HepG2 (cell line): ENCODE results near the gene GLB1L. TPM values are rescaled to one million over a fixed set of nuclear protein-coding genes. Genes with fewer than 3 reads are reported as not detected.

Experiments used
- CC2D1A ChIP-seq: sonication (generic); formaldehyde crosslinking; IDR thresholded peaks from 2 replicates; pipeline ENCODE4 v1.8.1; 2023; ENCODE audit warnings: mild to moderate bottlenecking, missing genetic modification reagents
- DMAP1 ChIP-seq: IDR thresholded peaks from 2 replicates; pipeline ENCODE4 v1.6.1; 2016
- GLMP ChIP-seq: sonication (generic); formaldehyde crosslinking; IDR thresholded peaks from 2 replicates; pipeline ENCODE4 v1.9.0; 2021; ENCODE audit warnings: missing genetic modification reagents, mild to moderate bottlenecking, borderline replicate concordance
- HBP1 ChIP-seq: IDR thresholded peaks from 2 replicates; pipeline ENCODE4 v1.6.1; 2016; ENCODE audit warnings: low read depth, control low read depth
- JDP2 ChIP-seq: sonication (generic); formaldehyde crosslinking; IDR thresholded peaks from 2 replicates; pipeline ENCODE4 v1.8.1; 2022; ENCODE audit warnings: missing genetic modification reagents, borderline replicate concordance
- JUN ChIP-seq: sonication (generic); formaldehyde crosslinking; IDR thresholded peaks from 2 replicates; pipeline ENCODE4 v1.4.0; 2020; ENCODE audit warnings: mild to moderate bottlenecking, missing genetic modification reagents
- KDM5A ChIP-seq: fragments of 200-600 bp; sonication (generic); IDR thresholded peaks from 2 replicates; pipeline ENCODE4 v1.7.0; 2018; ENCODE audit warnings: antibody characterized with exemption, mild to moderate bottlenecking, low read length, borderline replicate concordance
- MLLT10 ChIP-seq: sonication (generic); formaldehyde crosslinking; IDR thresholded peaks from 2 replicates; pipeline ENCODE4 v1.4.0; 2020; ENCODE audit warnings: missing genetic modification reagents
- PAXIP1 ChIP-seq: sonication (generic); formaldehyde crosslinking; conservative IDR thresholded peaks from 2 replicates; pipeline ENCODE4 v1.4.0; 2020; ENCODE audit warnings: mild to moderate bottlenecking, missing genetic modification reagents, moderate library complexity
- PLSCR1 ChIP-seq: sonication (generic); formaldehyde crosslinking; IDR thresholded peaks from 2 replicates; pipeline ENCODE4 v1.5.0; 2020; ENCODE audit warnings: missing genetic modification reagents, mild to moderate bottlenecking, borderline replicate concordance
- RFX1 ChIP-seq: fragments of 450-650 bp; IDR thresholded peaks from 2 replicates; pipeline ENCODE4 v1.6.1; 2017
- ZBTB3 ChIP-seq: sonication (generic); formaldehyde crosslinking; IDR thresholded peaks from 2 replicates; pipeline ENCODE4 v1.4.0; 2020; ENCODE audit warnings: low read depth, mild to moderate bottlenecking, moderate library complexity, missing genetic modification reagents, borderline replicate concordance
- ZFAT ChIP-seq: sonication (generic); formaldehyde crosslinking; conservative IDR thresholded peaks from 2 replicates; pipeline ENCODE4 v1.8.1; 2023; ENCODE audit warnings: missing genetic modification reagents, inconsistent platforms
- ZNF230 ChIP-seq: sonication (generic); formaldehyde crosslinking; IDR thresholded peaks from 2 replicates; pipeline ENCODE4 v1.4.0; 2020; ENCODE audit warnings: mild to moderate bottlenecking, missing genetic modification reagents
- ZNF274 ChIP-seq: sonication (generic); formaldehyde crosslinking; IDR thresholded peaks from 2 replicates; pipeline ENCODE4 v1.5.1; 2020; ENCODE audit warnings: mild to moderate bottlenecking, missing genetic modification reagents
- ZNF350 ChIP-seq: sonication (generic); formaldehyde crosslinking; IDR thresholded peaks from 2 replicates; pipeline ENCODE4 v1.4.0; 2020; ENCODE audit warnings: mild to moderate bottlenecking, low read depth, missing genetic modification reagents, borderline replicate concordance
- ZNF383 ChIP-seq: sonication (generic); formaldehyde crosslinking; IDR thresholded peaks from 2 replicates; pipeline ENCODE4 v1.4.0; 2020; ENCODE audit warnings: missing genetic modification reagents, mild to moderate bottlenecking, borderline replicate concordance
- ZNF546 ChIP-seq: sonication (generic); formaldehyde crosslinking; conservative IDR thresholded peaks from 2 replicates; pipeline ENCODE4 v1.8.1; 2023; ENCODE audit warnings: mild to moderate bottlenecking, missing genetic modification reagents
- ZNF672 ChIP-seq: sonication (generic); formaldehyde crosslinking; IDR thresholded peaks from 2 replicates; pipeline ENCODE4 v1.8.1; 2022; ENCODE audit warnings: missing genetic modification reagents
- ZNF737 ChIP-seq: sonication (generic); formaldehyde crosslinking; IDR thresholded peaks from 2 replicates; pipeline ENCODE4 v1.5.0; 2020; ENCODE audit warnings: missing genetic modification reagents, mild to moderate bottlenecking, borderline replicate concordance
- ZNF749 ChIP-seq: sonication (generic); formaldehyde crosslinking; IDR thresholded peaks from 2 replicates; pipeline ENCODE4 v1.8.0; 2022; ENCODE audit warnings: mild to moderate bottlenecking, missing genetic modification reagents, moderate library complexity, borderline replicate concordance
- polyA plus RNA-seq, 8 experiments: library from polyadenylated mRNA; depleted of rRNA in 3 of 8; stranded (reverse) in 7 of 8; unstranded in 1 of 8; fragments of >200 nt; fragmentation: Illumina TruSeq in 4 of 8; extraction: Trizol in 4 of 8; gene quantifications; 2 replicates each; pipeline versions ENCODE4 v1.2.1 to v1.2.3, GENCODE V29; 2011 to 2016; ENCODE audit warnings: low read depth in 4 of 8, missing spikeins in 1 of 8, mixed read lengths in 1 of 8; ENCODE audit not compliant: insufficient read depth in 1 of 8
- total RNA-seq, 5 experiments: library from RNA; depleted of rRNA; stranded (reverse); fragments of >200 nt; fragmentation: Illumina TruSeq; extraction: Trizol; gene quantifications; 2 replicates each; pipeline ENCODE4 v1.2.3, GENCODE V29; 2016; ENCODE audit warnings: low read depth in 1 of 5
- TF ChIP-seq, protein P1 (sequence below): sonication (generic); formaldehyde crosslinking; IDR thresholded peaks from 2 replicates; pipeline ENCODE4 v1.9.0; 2021; ENCODE audit warnings: missing genetic modification reagents, borderline replicate concordance

The GLB1L gene
- total and polyA plus RNA-seq, 2 of the 13 experiments (the other 11 are each of a cell fraction or from before 2014, with no cell fraction given): 6.8 to 7.3 TPM

DNA sequence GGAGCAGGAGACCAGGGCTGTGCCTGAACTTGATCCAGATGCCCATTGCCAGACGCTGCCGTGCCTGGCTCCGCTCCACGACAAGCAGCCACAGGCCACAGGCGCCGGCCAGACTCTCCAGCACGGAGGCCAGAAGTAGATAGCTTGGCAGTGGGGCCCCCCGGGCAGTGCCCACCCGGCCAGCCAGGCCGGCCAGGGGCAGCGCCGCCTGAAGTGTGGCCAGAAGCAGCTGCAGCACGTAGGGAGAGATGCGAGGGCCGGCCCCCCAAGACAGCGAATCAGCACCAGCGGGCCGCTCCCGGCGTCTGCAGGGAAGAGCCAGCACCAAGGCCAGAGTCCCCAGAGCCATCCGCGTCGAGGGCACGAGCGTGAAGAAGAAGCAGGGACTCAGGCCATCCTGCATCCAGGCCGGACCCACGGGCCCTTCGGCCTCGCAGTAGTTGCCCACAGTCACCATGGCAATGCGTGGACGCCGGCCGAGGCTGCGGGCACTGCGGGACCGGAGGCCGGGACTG is 27.0 kb downstream of the GLB1L start (continued):
- TF ChIP-seq, protein P1, sequence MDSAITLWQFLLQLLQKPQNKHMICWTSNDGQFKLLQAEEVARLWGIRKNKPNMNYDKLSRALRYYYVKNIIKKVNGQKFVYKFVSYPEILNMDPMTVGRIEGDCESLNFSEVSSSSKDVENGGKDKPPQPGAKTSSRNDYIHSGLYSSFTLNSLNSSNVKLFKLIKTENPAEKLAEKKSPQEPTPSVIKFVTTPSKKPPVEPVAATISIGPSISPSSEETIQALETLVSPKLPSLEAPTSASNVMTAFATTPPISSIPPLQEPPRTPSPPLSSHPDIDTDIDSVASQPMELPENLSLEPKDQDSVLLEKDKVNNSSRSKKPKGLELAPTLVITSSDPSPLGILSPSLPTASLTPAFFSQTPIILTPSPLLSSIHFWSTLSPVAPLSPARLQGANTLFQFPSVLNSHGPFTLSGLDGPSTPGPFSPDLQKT (CRISPR knock-in tag): 0 out of 2 replicates have a peak, but pooled peaks have one; percentile 46
- peak; percentile 89; the same call in 1 of the 2 replicates for TF ChIP-seq ZNF737 (CRISPR knock-in tag)
- TF ChIP-seq ZNF230 (CRISPR knock-in tag): no peak
- TF ChIP-seq GLMP (CRISPR knock-in tag): 0 out of 2 replicates have a peak, but pooled peaks have one; percentile 33
- no peak for TF ChIP-seq CC2D1A (CRISPR knock-in tag)
- TF ChIP-seq PLSCR1 (CRISPR knock-in tag): peak; percentile 55
- TF ChIP-seq MLLT10 (CRISPR knock-in tag): 0 out of 2 replicates have a peak, but pooled peaks have one; percentile 14
- TF ChIP-seq PAXIP1: no peak
- TF ChIP-seq JDP2 (CRISPR knock-in tag): no peak
- peak; percentile 40; the same call in 1 of the 2 replicates for TF ChIP-seq KDM5A
- TF ChIP-seq ZNF546 (CRISPR knock-in tag): no peak
- no peak for TF ChIP-seq HBP1 (CRISPR knock-in tag)
- TF ChIP-seq ZNF274 (CRISPR knock-in tag): no peak
- TF ChIP-seq RFX1: peak; percentile 58; the same call in 1 of the 2 replicates
- 0 out of 2 replicates have a peak, but pooled peaks have one; percentile 45 for TF ChIP-seq ZFAT (CRISPR knock-in tag)
- 0 out of 2 replicates have a peak, but pooled peaks have one; percentile 71 for TF ChIP-seq ZBTB3 (CRISPR knock-in tag)
- TF ChIP-seq ZNF749: no peak; the same call in 1 of the 2 replicates
- no peak for TF ChIP-seq ZNF350 (CRISPR knock-in tag)
- TF ChIP-seq ZNF672 (CRISPR knock-in tag): no peak
- no peak for TF ChIP-seq JUN
- TF ChIP-seq DMAP1 (CRISPR knock-in tag): no peak
- peak; percentile 39; the same call in 1 of the 2 replicates for TF ChIP-seq ZNF383 (CRISPR knock-in tag)
